GM23248 (cell line): Measurements from ENCODE around the gene NAIF1.

Source experiments
- EZH2 ChIP-seq: fragments of 200-600 bp; sonication (generic); IDR thresholded peaks from 2 replicates; pipeline ENCODE4 v1.6.1; 2018; ENCODE audit warnings: antibody characterized with exemption, mild to moderate bottlenecking; ENCODE audit not compliant: insufficient read depth, poor library complexity, severe bottlenecking
- EZH2phosphoT487 ChIP-seq: fragments of 200-600 bp; sonication (generic); IDR thresholded peaks from 2 replicates; pipeline ENCODE4 v1.6.1; 2018; ENCODE audit warnings: antibody characterized with exemption, moderate library complexity, mild to moderate bottlenecking, low read depth; ENCODE audit not compliant: insufficient read depth

GRCh38 chr9:128104171-128104618, 37.1 kb upstream of the NAIF1 start:
- TF ChIP-seq EZH2 (no peak), EZH2phosphoT487 (no peak)
